ENCODE measurements around the gene CROCC. TPM values are rescaled to one million over a fixed set of nuclear protein-coding genes. Genes with fewer than 3 reads are reported as not detected.
"Not testable (repeated sequence)": the region's sequence is repeated elsewhere in the genome, so short reads cannot be mapped to it uniquely, and the experiment has no call there.

CROCC gene, protein sequence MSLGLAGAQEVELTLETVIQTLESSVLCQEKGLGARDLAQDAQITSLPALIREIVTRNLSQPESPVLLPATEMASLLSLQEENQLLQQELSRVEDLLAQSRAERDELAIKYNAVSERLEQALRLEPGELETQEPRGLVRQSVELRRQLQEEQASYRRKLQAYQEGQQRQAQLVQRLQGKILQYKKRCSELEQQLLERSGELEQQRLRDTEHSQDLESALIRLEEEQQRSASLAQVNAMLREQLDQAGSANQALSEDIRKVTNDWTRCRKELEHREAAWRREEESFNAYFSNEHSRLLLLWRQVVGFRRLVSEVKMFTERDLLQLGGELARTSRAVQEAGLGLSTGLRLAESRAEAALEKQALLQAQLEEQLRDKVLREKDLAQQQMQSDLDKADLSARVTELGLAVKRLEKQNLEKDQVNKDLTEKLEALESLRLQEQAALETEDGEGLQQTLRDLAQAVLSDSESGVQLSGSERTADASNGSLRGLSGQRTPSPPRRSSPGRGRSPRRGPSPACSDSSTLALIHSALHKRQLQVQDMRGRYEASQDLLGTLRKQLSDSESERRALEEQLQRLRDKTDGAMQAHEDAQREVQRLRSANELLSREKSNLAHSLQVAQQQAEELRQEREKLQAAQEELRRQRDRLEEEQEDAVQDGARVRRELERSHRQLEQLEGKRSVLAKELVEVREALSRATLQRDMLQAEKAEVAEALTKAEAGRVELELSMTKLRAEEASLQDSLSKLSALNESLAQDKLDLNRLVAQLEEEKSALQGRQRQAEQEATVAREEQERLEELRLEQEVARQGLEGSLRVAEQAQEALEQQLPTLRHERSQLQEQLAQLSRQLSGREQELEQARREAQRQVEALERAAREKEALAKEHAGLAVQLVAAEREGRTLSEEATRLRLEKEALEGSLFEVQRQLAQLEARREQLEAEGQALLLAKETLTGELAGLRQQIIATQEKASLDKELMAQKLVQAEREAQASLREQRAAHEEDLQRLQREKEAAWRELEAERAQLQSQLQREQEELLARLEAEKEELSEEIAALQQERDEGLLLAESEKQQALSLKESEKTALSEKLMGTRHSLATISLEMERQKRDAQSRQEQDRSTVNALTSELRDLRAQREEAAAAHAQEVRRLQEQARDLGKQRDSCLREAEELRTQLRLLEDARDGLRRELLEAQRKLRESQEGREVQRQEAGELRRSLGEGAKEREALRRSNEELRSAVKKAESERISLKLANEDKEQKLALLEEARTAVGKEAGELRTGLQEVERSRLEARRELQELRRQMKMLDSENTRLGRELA (N-terminal part only)
- 10 to 100 TPM; 18.6 to 34.1 TPM for total RNA-seq
- 10 to 100 TPM; 10.5 to 68.7 TPM for polyA plus RNA-seq
- long read RNA-seq, donor 1, partial matches to known transcripts = 7 of 13 reads
- long read RNA-seq, donor 1, other reads (novel, unspliced or antisense) = 6 of 13 reads
- long read RNA-seq, donor 2, partial matches to known transcripts = 30 of 48 reads
- long read RNA-seq, donor 2, other reads (novel, unspliced or antisense) = 18 of 48 reads

DNA sequence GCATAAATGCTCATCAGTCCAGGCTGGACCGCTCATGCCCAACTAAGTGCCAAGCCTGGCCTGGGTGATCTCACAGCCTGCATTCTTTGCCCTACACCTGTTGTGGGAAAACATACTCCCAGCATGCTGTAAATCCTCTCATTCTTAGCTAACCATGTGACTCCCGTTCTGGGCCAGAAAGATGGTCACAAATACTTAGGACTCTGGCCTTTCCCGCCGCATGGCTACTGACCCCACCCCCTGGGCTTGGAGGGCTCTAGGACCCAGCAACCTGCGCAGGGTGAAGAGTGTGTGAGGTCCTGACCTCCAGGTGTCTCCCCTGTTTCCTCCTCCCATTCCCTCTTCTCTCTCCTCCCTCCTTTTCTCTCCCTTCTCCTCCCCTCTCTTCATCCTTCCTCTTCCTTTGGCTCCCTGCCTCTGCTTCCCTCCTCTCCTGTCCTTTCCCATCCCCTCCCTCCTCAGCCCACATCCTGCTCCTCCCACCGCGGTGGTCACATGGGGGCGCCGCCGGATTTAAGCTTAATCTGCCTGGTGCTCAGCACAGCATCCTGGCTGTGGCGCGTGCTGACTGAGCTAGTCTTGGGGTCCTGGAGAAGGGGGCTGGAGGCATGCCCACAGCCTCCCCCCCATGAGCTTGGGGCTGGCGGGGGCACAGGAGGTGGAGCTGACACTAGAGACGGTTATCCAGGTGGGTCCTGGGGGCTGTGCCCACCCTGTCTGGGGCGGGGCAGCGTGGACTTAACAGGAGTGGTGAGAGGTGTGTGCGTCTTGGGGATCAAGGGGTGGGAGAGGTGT lies at the start of gene CROCC:
TSS of gene CROCC (plus strand) at position 541 of the 795 bp plus-strand sequence. CDS start at position 629, 88 bp downstream.
- ATAC-seq (ENCODE audit: low FRiP score) (no peak), DNase-seq (peak; percentile 45 to 78)
- no peak within 1 kb of the TSS for H3K27ac ChIP-seq (ENCODE audit: low read depth in 1 of 2, low read length in 2 of 2)
- H3K4me3 ChIP-seq (ENCODE audit: low read length in 2 of 2) = no peak within 1 kb of the TSS
- no peaks in the 10 kb centered on the region for H3K4me1 ChIP-seq (ENCODE audit: control insufficient read depth in 1 of 2, insufficient read depth in 2 of 2, low read length in 2 of 2)
- intact Hi-C loops (cut with DNase I) = loop anchor here (2.0 to 10.0 kb wide), 2 partner anchors 37 to 307 kb away; partner anchors contain the start of gene NBPF1 (in 1 of the 2)
- no peaks in the 10 kb centered on the region for H3K27me3 ChIP-seq (ENCODE audit: control insufficient read depth in 1 of 2, insufficient read depth in 2 of 2, low read length in 1 of 2)
- H3K36me3 ChIP-seq (ENCODE audit: control insufficient read depth in 1 of 2, insufficient read depth in 2 of 2, low read length in 1 of 2) = no peaks in the 10 kb centered on the region
- WGBS, 2 donors = 20 to 40% methylated on average over 17 of the region's 17 CpGs
- H3K9me3 ChIP-seq (ENCODE audit: control insufficient read depth, low read length) = no peaks in the 10 kb centered on the region

DNA sequence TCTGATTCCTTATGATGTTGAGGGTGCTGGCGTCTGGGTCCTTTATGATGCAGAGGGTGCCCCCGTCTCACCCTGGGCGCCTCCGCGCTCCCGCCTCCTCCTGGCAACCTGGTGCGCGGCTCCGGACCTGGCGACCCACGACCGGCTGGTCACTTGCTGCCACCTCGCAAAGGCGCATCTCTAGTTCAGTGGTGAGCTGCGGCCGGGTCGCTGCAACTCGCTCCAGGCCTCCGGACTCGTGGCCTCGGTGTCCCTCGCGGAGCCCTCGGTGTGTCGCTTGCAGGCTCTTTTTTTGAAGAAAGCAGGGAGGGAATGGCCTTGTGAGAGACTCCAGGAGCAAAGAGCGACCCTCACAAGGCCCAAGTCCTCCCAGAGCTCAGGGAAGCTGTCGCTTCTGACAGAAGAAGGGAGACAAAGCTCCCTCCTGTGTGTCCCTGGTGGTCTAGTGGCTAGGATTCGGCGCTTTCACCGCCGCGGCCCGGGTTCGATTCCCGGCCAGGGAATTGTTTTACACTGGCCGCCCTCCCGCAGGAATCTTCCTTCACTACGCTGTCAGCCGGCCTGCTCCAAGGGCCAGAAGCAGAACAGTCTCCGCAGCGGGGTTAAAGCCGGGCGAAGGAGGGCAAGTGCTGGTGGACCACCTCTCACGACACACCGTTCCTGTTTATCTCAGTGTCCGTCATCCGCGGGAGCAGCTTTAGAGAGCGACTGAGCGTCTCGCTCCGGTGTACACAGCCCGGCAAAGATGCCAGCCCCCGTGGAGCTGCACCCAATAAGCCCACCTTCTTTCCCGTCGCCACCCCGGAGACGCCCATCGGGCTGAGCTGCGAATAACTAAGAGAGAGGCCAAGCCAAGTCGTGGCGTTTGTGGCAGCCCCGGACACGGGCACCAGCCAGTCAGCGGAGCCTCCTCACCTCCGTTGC lies 49.3 kb upstream of the CROCC start:
- H3K36me3 ChIP-seq (ENCODE audit: control insufficient read depth in 1 of 2, insufficient read depth in 2 of 2, low read length in 1 of 2); H3K27me3 ChIP-seq (ENCODE audit: control insufficient read depth in 1 of 2, insufficient read depth in 2 of 2, low read length in 1 of 2); H3K9me3 ChIP-seq (ENCODE audit: control insufficient read depth, low read length); H3K4me3 ChIP-seq (ENCODE audit: low read length in 2 of 2); intact Hi-C loops (cut with DNase I); H3K4me1 ChIP-seq (ENCODE audit: control insufficient read depth in 1 of 2, insufficient read depth in 2 of 2, low read length in 2 of 2); H3K27ac ChIP-seq (ENCODE audit: low read depth in 1 of 2, low read length in 2 of 2): not testable (repeated sequence)
- DNase-seq (peak in 1 of 2 donors; percentile 87), ATAC-seq (ENCODE audit: low FRiP score) (peak; percentile 93)
- WGBS, 2 donors = 25 to 28% methylated on average over 56 to 59 of the region's 66 CpGs

DNA sequence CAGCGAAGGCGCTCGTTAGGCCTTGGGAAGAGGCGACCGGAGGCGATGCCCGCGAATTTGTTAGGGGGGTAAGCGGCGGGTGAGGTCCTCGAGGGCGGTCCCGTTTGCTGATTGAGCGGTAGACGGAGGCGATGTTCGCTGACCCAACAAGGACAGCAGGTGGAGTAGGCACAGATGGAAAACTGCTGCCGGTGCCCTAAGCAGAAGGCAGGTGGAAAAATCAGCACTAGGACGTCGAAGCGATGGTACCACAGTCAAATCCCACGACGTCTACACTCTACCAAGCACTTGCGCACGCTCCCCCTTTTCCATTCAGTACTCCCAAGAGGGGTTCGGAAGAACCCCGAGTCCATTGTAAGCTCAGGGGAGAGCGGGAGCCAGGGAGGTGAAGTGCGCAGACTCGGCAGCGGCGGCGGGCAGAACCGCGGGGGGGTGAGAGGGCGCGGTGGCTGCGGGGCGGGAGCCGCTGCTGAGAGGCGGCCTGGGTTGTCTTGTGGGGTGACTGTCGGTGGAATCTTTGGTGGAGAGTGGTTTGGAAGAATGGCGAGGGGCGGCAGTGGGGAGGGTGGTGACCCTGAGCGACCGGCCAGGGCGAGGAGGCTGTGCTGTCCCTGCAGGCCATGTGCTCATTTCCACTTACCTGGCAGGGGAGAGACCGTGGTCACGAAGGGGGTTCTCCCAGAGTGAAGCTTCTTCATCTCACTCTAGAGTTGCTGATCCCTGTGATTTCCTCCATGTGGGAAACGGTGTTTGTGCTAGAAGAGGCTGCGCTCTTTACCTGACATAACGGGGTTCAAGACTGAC lies 48.5 kb upstream of the CROCC start:
- ATAC-seq (ENCODE audit: low FRiP score); H3K9me3 ChIP-seq (ENCODE audit: control insufficient read depth, low read length); intact Hi-C loops (cut with DNase I); H3K36me3 ChIP-seq (ENCODE audit: control insufficient read depth in 1 of 2, insufficient read depth in 2 of 2, low read length in 1 of 2); H3K4me1 ChIP-seq (ENCODE audit: control insufficient read depth in 1 of 2, insufficient read depth in 2 of 2, low read length in 2 of 2); H3K27me3 ChIP-seq (ENCODE audit: control insufficient read depth in 1 of 2, insufficient read depth in 2 of 2, low read length in 1 of 2); H3K4me3 ChIP-seq (ENCODE audit: low read length in 2 of 2); H3K27ac ChIP-seq (ENCODE audit: low read depth in 1 of 2, low read length in 2 of 2): not testable (repeated sequence)
- peak in 1 of 2 donors; percentile 92 for DNase-seq
- 12 to 13% methylated on average over 38 to 40 of the region's 52 CpGs for WGBS, 2 donors

DNA sequence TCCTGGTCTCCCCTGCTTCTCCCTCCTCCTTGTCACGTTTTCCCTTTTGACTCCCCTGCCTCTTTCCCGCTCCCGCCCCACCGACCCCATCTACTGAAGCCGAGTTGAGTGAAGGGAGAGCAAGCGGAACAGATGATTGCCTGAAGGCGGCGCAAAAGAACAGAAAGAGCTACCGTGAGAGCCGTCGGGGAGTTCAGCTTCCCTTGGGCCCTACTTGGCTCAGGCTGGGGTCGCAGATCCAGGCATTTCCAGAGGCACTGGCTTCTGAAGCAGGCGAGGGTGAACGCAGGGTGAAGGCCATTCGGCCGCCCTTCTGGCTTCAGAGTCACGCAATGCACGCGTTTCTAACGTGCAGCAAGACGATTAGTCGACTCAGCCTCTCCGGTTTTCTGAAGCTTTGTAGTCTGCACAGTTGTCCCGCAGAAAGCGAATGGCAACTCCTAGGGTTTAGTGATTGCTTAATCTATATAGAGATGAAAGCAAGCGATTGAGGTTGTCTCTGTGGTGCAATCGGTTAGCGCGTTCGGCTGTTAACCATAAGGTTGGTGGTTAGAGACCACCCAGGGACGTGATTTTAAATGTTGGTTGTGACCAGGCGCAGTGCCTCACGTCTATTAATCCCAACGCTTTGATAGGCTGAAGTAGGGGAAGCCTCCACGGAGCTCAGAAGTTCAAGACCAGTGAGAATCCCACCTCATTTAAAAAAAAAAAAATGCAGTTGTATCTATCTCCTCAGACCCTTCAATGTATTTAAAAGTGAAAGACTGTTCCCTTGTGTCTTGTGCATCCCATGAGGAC lies 46.6 kb upstream of the CROCC start:
- not testable (repeated sequence) for H3K27me3 ChIP-seq (ENCODE audit: control insufficient read depth in 1 of 2, insufficient read depth in 2 of 2, low read length in 1 of 2)

DNA sequence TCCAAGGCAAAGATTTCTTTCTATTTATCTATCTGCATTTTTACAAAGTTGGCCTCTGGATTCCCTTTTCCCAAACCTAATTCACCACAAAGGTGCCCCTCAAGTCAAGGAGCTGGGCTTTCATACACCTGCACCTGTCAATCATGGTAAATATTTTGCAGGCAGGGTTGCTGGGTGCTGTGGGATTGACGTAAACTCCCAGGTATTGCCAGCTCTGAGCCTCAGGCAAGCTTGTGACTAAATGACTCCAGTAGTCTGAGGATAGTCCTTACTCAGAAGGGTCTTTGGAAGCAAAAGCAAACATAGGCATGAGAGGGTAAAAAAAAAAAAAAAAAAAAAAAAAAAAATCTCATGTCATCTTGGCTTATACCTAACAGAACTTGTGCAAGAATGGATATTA lies 40.0 kb upstream of the CROCC start:
- H3K27me3 ChIP-seq (ENCODE audit: control insufficient read depth in 1 of 2, insufficient read depth in 2 of 2, low read length in 1 of 2); DNase-seq; H3K4me3 ChIP-seq (ENCODE audit: low read length in 2 of 2); H3K4me1 ChIP-seq (ENCODE audit: control insufficient read depth in 1 of 2, insufficient read depth in 2 of 2, low read length in 2 of 2); H3K27ac ChIP-seq (ENCODE audit: low read depth in 1 of 2, low read length in 2 of 2); ATAC-seq (ENCODE audit: low FRiP score); intact Hi-C loops (cut with DNase I); H3K9me3 ChIP-seq (ENCODE audit: control insufficient read depth, low read length); H3K36me3 ChIP-seq (ENCODE audit: control insufficient read depth in 1 of 2, insufficient read depth in 2 of 2, low read length in 1 of 2): not testable (repeated sequence)
- WGBS, 2 donors = 84 to 91% methylated on average over 1 of the region's 1 CpG

More for the DNA sequence above, 46.6 kb upstream of the CROCC start:
- H3K36me3 ChIP-seq (ENCODE audit: control insufficient read depth in 1 of 2, insufficient read depth in 2 of 2, low read length in 1 of 2); ATAC-seq (ENCODE audit: low FRiP score); H3K9me3 ChIP-seq (ENCODE audit: control insufficient read depth, low read length); H3K4me1 ChIP-seq (ENCODE audit: control insufficient read depth in 1 of 2, insufficient read depth in 2 of 2, low read length in 2 of 2); H3K27ac ChIP-seq (ENCODE audit: low read depth in 1 of 2, low read length in 2 of 2); intact Hi-C loops (cut with DNase I); DNase-seq; H3K4me3 ChIP-seq (ENCODE audit: low read length in 2 of 2): not testable (repeated sequence)
- WGBS, 2 donors = 30 to 34% methylated on average over 31 of the region's 35 CpGs

DNA sequence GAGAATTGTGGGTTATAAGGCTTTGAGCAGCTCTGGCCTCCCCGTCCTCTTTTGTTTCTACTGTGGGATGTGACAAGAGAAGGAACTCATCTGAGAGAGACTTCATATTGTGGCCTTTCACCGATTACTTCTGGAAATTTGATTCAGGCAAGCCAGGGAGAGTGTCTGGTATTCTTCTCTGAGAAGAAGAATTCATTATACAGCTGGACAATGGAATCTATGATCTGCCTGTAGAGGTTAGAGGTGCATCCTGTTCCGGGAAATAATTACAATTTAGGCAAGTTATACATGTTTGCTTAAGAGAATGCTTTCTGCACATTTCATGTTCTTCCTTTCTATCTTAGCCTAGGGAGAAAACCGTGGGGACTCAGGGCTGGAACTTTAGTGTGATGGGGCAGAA lies 38.7 kb upstream of the CROCC start:
- Histone ChIP-seq H3K36me3 (ENCODE audit: control insufficient read depth in 1 of 2, insufficient read depth in 2 of 2, low read length in 1 of 2) (no peaks in the 10 kb centered on the region), H3K4me1 (ENCODE audit: control insufficient read depth in 1 of 2, insufficient read depth in 2 of 2, low read length in 2 of 2) (no peaks in the 10 kb centered on the region), H3K4me3 (ENCODE audit: low read length in 2 of 2) (no peak overlapping the region), H3K27me3 (ENCODE audit: control insufficient read depth in 1 of 2, insufficient read depth in 2 of 2, low read length in 1 of 2) (no peaks in the 10 kb centered on the region), H3K9me3 (ENCODE audit: control insufficient read depth, low read length) (no peaks in the 10 kb centered on the region), H3K27ac (ENCODE audit: low read depth in 1 of 2, low read length in 2 of 2) (no peak overlapping the region)
- 79 to 81% methylated on average over 4 of the region's 4 CpGs for WGBS, 2 donors
- DNase-seq (no peak), ATAC-seq (ENCODE audit: low FRiP score) (no peak)
- intact Hi-C loops (cut with DNase I) = no loop called here
